GM12865 (cell line): ENCODE data around the gene TMEM269.

Source experiments
- DNase-seq: peaks from one replicate; pipeline ENCODE4 v3.0.0; 2010; ENCODE audit warnings: low read depth
- H3K4me3 ChIP-seq: 2 replicates; pipeline ENCODE4 v1.5.1; 2011; ENCODE audit warnings: mild to moderate bottlenecking, low read depth, low read length, control low read depth
- CTCF ChIP-seq: IDR thresholded peaks from 2 replicates; pipeline ENCODE4 v1.5.1; 2011; ENCODE audit warnings: low read length, control low read depth, low read depth, inconsistent platforms; ENCODE audit not compliant: insufficient read depth; ENCODE audit errors: missing control alignments

TMEM269 gene

GRCh38 chr1:42742617-42743316 lies 42.0 kb upstream of the TMEM269 start:
- no peak overlapping the region for H3K4me3 ChIP-seq
- no peak for DNase-seq
- no peak for TF ChIP-seq CTCF

DNA sequence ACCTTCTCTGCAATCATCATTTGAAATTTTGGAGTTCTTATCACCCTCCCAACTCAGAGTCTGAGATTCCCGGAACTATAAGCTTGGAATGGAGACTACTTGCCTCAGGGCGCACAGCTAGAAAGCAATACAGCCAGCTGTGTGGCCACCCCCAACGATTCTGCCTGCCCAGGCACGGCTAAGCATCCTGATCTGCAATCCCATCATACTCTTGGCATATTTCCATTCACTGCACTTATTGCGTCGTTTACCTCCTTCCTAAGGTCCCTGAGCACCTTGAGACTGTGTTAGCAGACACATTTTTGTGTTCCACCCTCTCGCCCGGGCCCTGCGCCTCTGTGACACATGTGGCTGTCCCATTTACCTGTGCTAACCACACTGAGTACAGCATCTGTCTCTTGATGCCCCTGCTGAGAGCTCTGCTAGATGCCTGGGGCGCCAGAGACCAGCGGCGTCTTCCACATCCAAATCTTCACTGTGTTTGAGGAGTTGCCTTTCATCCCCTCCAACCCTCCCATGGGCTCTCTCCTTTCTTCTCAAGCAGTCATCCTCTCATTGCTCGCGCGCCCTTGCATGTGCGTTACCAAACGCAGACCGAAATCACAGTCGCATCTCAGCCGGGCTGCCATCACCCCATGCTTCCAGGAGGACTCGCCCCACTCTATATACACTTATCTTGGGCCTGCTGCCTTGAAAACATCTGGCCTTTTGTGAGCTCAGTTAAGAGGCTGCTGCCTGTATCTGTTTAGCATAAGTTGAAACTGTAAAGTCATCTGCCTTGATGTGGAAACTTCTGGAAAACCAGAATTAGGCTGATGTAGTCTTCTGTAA lies 41.3 kb upstream of the TMEM269 start:
- no peak for DNase-seq

GRCh38 chr1:42744148-42744413 lies 40.7 kb upstream of the TMEM269 start:
- DNase-seq, result no peak
- no peak for TF ChIP-seq CTCF
- no peak overlapping the region for H3K4me3 ChIP-seq

More for the DNA sequence above, 41.3 kb upstream of the TMEM269 start:
- no peak for TF ChIP-seq CTCF
- H3K4me3 ChIP-seq, result no peak overlapping the region

DNA sequence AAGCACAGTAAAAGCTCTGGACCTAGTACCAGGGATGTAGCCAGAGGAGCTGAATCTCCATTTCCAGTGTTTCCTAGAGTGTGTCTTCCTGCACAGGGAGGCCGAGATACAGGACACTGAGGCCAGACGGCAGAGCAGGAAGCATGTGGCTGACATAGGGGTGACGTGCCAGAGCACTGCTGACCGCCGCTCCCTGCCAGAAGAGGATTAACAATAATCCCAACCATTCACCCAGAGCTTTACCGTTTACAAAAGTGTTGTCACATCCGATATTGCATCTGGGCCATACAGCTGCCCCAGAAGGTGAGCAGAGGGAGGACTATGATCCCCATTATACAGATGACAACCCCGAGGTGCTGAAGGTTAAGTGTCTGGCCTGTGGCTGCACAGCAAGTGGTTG lies 38.9 kb upstream of the TMEM269 start:
- no peak overlapping the region for H3K4me3 ChIP-seq
- TF ChIP-seq CTCF, result no peak
- no peak for DNase-seq

- no peak for TF ChIP-seq CTCF
- H3K4me3 ChIP-seq, result no peak overlapping the region
- no peak for DNase-seq
Observed at GRCh38 chr1:42746436-42747105, 38.2 kb upstream of the TMEM269 start.

GRCh38 chr1:42747125-42747524 lies 37.7 kb upstream of the TMEM269 start:
- peak; percentile 59 for TF ChIP-seq CTCF
- H3K4me3 ChIP-seq, result no peak overlapping the region
- peak; percentile 19 for DNase-seq
